Ovary (tissue), 3 donors: ENCODE measurements around the gene ITPR2.

Source experiments
- CTCF ChIP-seq, 3 donors: fragments of 450-650 bp in 2 of 3; fragments of 200-600 bp in 1 of 3; IDR thresholded peaks; one replicate each; pipeline versions ENCODE4 v1.5.1 to v1.8.0; 2016 to 2022; ENCODE audit warnings: antibody characterized with exemption in 3 of 3, mild to moderate bottlenecking in 1 of 3
- EP300 ChIP-seq: sonication (generic); formaldehyde crosslinking; IDR thresholded peaks from one replicate; pipeline ENCODE4 v1.6.1; 2017; ENCODE audit warnings: antibody characterized with exemption
- POLR2A ChIP-seq: fragments of 450-650 bp; IDR thresholded peaks from one replicate; pipeline ENCODE4 v1.6.1; 2017; ENCODE audit warnings: antibody characterized with exemption, mild to moderate bottlenecking, moderate library complexity
- donor health status: DM: no; HTN: no; CAD: no.

GRCh38 chr12:26396402-26396801 is 436.6 kb downstream of the ITPR2 start:
- TF ChIP-seq CTCF (IDR thresholded peaks at IDR 0.05) (no peak), POLR2A (no peak), EP300 (no peak)
